Breast epithelium (tissue), 3 donors: ENCODE results near the gene PEX26.
"Not testable (repeated sequence)": the region's sequence is repeated elsewhere in the genome, so short reads cannot be mapped to it uniquely, and the experiment has no call there.

Source experiments
- CTCF ChIP-seq, 3 donors: fragments of 450-650 bp; IDR thresholded peaks; one replicate each; pipeline ENCODE4 v1.5.1; 2016 to 2017; ENCODE audit warnings: antibody characterized with exemption in 3 of 3, mild to moderate bottlenecking in 3 of 3, moderate library complexity in 3 of 3
- POLR2A ChIP-seq: fragments of 450-650 bp; IDR thresholded peaks from one replicate; pipeline ENCODE4 v1.6.1; 2016; ENCODE audit warnings: antibody characterized with exemption, mild to moderate bottlenecking, moderate library complexity

- TF ChIP-seq CTCF (IDR thresholded peaks at IDR 0.05); POLR2A: not testable (repeated sequence)
These were observed 36.9 kb upstream of the PEX26 start for GRCh38 chr22:18040898-18041297.
